Measurements from ENCODE around the gene LGALS1.

DNA sequence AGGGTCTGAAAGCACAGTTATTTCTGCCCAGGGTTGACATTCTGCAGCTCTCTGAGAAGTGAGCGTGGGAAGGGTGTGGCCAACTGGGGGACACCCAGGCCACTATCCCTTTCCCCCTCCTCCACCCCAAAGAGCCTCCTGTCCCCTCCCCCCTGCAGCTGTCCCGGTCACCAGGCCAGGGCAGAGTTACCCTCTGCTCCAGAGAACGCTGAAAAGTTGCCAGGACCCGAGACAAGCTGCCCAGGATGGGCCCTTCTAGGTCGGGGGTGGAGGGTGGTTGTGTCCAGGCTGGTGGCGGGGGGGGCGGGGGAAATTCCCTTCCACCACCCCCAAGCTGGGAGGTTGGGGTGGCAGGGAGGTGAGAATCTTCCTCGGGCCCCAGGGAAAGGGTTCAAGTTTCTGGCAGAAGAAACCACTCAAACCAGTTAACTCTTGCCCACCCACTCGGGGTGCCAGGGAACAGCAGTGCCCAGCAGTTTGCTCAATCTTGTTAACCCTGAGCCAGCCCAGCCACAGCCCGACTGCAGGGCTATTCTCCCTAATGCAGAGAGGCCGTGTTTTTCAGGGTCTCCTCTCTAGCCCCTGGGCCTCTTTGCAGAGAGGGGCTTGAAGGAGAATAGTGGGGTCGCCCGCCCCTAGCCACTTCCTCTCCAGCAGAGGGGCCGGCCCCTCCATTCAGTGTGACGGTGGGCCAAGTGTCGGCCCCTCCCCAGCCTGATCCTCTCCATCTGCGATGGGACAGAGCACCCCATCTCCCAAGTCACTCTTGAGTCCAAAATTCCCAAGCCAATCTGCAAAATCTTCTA is 697 bp downstream of the LGALS1 start:
- no peak for TF ChIP-seq POLR2A (IDR thresholded peaks at IDR 0.05; ENCODE audit: low read length)
- no peak for TF ChIP-seq GATA1 (IDR thresholded peaks at IDR 0.05; ENCODE audit: low read depth, low read length)
